Renal pelvis (tissue), 4 donors: Measurements from ENCODE around the gene RAB5A. TPM values are rescaled to one million over a fixed set of nuclear protein-coding genes. Genes with fewer than 3 reads are reported as not detected.
A peak's percentile ranks its signal among the peaks of the same experiment; 100 is the strongest.
"Not testable (repeated sequence)": the region's sequence is repeated elsewhere in the genome, so short reads cannot be mapped to it uniquely, and the experiment has no call there.

Experiments used
- DNase-seq: peaks from one replicate; pipeline ENCODE4 v3.0.0-alpha.2; 2013
- polyA plus RNA-seq, 3 donors: library from polyadenylated mRNA; unstranded; fragments of 120-200 nt; gene quantifications; one replicate each; pipeline ENCODE4 v1.2.1, GENCODE V29; 2013; ENCODE audit not compliant: insufficient read length in 3 of 3

The RAB5A gene
- polyA plus RNA-seq, 3 donors: 62.3 to 72.5 (median 64.2) TPM

GRCh38 chr3:19940643-19941042 lies 6.3 kb upstream of the RAB5A start:
- no peak for DNase-seq

- DNase-seq: no peak
Measured at GRCh38 chr3:19945534-19945933, 1.4 kb upstream of the RAB5A start.

- DNase-seq: no peak
Measured at GRCh38 chr3:19945969-19946831, 697 bp upstream of the RAB5A start.

- peak; percentile 47 for DNase-seq
Measured at GRCh38 chr3:19947549-19948225, 790 bp downstream of the RAB5A start.

- no peak for DNase-seq
Measured at GRCh38 chr3:19948226-19948591, 1.3 kb downstream of the RAB5A start.

GRCh38 chr3:19950316-19950715 lies 3.4 kb downstream of the RAB5A start:
- no peak for DNase-seq

GRCh38 chr3:19954676-19955075 lies 7.8 kb downstream of the RAB5A start:
- no peak for DNase-seq

GRCh38 chr3:19957354-19957753 lies 10.5 kb downstream of the RAB5A start:
- DNase-seq: not testable (repeated sequence)

- DNase-seq: no peak
Measured at GRCh38 chr3:19959505-19959904, 12.6 kb downstream of the RAB5A start.

- no peak for DNase-seq
Measured at GRCh38 chr3:19960696-19961095, 13.8 kb downstream of the RAB5A start.

GRCh38 chr3:19961960-19962359 lies 15.1 kb downstream of the RAB5A start:
- no peak for DNase-seq

- no peak for DNase-seq
Measured at GRCh38 chr3:19967208-19967607, 20.3 kb downstream of the RAB5A start.

GRCh38 chr3:19967812-19968211 lies 20.9 kb downstream of the RAB5A start:
- DNase-seq: no peak

GRCh38 chr3:19970327-19970726 lies 23.4 kb downstream of the RAB5A start:
- DNase-seq: no peak

GRCh38 chr3:19972054-19972453 lies 25.2 kb downstream of the RAB5A start:
- DNase-seq: no peak

- DNase-seq: not testable (repeated sequence)
Measured at GRCh38 chr3:19988904-19989303, 42.0 kb downstream of the RAB5A start.

GRCh38 chr3:19994796-19995195 lies 47.9 kb downstream of the RAB5A start:
- DNase-seq: no peak

GRCh38 chr3:19997502-19997901 lies 50.6 kb downstream of the RAB5A start:
- DNase-seq: no peak

- DNase-seq: no peak
Measured at GRCh38 chr3:20001932-20002331, 55.0 kb downstream of the RAB5A start.

- no peak for DNase-seq
Measured at GRCh38 chr3:20007960-20008359, 61.1 kb downstream of the RAB5A start.

- no peak for DNase-seq
Measured at GRCh38 chr3:20008646-20009045, 61.7 kb downstream of the RAB5A start.

- DNase-seq: no peak
Measured at GRCh38 chr3:20012164-20012563, 65.3 kb downstream of the RAB5A start, which contains the start of gene PP2D1. TSS of gene PP2D1 (minus strand) at chr3:20012264. CDS start at chr3:20012072, 192 bp downstream.

GRCh38 chr3:20013396-20013795 lies 66.5 kb downstream of the RAB5A start:
- DNase-seq: no peak
